ENCODE measurements around the gene FOLH1. TPM values are rescaled to one million over a fixed set of nuclear protein-coding genes. Genes with fewer than 3 reads are reported as not detected.
"Not testable (repeated sequence)": the region's sequence is repeated elsewhere in the genome, so short reads cannot be mapped to it uniquely, and the experiment has no call there.

FOLH1 gene
- total RNA-seq: not detected in 2 replicates

DNA sequence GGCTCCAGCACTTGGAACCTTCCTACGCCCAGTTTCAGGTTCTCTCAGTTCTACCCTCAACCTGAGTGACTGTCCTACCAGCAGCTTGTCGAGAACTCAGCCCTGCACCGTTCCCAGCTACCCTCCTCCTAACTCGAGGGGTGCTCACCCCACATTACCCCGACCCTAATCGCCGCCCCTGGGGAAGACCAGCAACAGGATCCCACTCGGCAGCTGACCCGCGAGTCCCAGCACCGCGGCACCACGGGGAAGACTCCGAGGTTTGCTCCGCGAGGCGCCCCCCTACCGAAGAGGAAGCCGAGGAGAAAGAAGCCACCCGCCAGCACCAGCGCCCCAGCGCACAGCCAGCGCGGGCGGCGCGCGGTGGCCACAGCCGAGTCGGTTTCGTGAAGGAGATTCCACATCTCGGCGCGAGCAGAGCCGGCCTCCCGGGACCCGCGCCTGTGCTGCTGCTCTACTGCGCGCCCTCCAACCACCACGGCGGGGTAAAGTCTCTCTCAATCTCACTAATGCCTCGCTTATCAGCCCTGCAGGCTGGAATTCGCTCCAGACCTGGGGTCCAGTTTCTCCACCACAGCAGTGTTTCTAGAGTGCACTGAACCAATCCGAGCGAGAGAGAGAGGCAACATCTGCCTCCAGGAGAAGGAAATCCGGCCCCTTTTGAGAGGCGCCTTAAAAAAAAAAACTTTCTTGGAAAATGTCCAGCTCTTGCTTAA lies at the start of gene FOLH1:
Gene FOLH1 (minus strand): TSS at position 597 of the 716 bp plus-strand sequence. CDS start 193 bp downstream, at position 404.
- intact Hi-C loops (cut with micrococcal nuclease): no loop called here

DNA sequence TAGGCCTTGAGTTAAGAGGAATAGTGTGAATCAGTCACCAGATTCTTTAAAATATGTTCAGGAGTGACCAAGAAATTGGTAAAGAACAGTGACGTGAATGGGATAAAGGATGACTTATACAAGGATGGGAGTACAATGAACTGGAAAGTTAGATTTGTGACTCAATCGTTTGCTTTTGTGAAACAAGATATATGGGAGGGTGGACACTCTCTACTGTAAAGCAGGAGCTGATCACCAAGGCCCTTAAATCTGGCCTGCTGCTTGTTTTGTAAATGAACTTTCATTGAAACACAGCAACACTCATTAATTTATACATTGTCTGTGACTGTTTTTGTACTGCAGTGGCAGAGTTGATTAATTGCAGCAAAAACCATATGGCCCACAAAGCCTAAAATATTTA lies 46.7 kb upstream of the FOLH1 start:
- intact Hi-C loops (cut with micrococcal nuclease): not testable (repeated sequence)

DNA sequence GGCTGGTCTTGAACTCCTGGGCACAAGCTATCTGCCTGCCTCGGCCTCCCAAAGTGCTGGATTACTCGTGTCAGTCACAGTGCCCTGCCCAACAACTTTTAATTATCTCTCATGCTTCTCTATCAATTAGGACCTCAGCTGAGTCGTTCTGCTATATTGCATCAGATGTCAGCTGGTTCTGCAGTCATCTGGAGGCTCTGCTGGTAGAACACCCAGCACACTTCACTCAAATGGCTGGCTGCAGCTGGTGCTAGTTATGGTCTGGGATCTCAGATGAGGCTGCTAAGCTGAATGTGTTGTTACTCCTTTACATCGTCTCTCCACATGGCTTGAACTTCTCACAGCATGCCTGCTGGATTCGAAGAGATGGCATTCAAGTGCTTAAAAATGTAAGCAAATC lies 42.8 kb upstream of the FOLH1 start:
- intact Hi-C loops (cut with micrococcal nuclease): not testable (repeated sequence)

DNA sequence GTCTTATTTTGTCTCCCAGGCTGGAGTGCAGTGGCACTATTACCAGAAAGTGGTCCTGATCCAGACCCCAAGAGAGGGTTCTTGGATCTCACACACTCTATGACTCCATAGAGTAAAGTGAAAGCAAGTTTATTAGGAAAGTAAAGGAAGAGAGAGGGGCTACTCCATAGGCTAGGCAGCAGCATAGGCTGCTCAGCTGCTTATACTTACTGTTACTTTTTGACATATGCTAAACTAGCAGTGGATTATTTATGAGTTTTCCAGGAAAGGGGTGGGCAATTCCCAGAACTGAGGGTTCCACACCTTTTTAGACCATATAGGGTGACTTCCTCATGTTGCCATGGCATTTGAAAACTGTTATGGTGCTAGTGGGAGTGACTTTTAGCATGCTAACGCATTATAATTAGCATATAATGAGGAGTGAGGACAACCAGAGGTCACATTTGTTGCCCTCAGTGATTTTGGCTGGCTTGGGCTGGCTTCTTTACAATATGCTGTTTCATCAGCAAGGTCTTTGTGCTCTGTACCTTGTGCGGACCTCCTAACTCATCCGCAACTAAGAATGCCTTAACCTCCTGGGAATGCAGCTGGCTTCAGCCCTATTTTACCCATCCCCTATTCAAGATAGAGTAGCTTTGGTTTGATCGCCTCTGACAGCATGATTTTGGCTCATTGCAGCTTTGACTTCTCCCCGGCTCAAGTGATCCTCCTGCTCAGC lies 42.2 kb upstream of the FOLH1 start:
- intact Hi-C loops (cut with micrococcal nuclease): not testable (repeated sequence)

DNA sequence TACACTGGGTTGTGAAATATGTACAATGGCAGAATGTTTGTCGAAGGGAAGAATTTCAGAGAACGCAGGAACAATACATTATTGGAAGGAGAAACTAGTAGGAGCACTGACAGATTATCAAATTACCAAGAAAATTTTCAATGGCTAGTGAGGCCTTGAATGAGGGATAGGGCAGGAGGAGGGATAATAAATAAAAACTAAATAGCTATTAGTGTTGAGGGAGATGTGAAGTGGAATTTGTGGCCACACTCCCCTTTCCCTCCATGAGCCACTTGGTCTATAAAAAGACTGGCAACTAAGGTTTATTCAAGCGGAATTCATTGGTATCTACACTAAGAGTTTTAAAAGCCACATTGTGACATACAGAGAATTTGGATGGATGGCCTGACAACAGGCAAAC lies 41.0 kb upstream of the FOLH1 start:
- intact Hi-C loops (cut with micrococcal nuclease): not testable (repeated sequence)

DNA sequence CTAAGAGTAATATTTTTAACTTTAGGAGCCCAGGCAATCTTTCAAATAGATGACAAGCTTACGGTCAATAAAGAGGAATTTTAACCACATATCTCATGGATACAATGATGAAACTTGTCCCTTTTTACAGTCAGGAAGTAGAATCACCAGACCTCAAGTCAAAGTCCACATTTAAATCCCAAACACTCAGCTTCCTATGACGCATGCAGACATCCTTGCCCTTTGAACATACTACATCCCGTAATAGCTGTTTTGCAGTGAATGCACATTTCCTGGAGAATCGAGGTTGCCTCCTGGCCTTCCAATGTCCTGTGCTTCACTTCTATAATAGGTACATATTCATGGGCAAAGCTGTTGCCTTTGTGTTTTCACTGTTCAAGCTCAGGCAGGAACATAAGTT lies 25.3 kb upstream of the FOLH1 start:
- intact Hi-C loops (cut with micrococcal nuclease): not testable (repeated sequence)

DNA sequence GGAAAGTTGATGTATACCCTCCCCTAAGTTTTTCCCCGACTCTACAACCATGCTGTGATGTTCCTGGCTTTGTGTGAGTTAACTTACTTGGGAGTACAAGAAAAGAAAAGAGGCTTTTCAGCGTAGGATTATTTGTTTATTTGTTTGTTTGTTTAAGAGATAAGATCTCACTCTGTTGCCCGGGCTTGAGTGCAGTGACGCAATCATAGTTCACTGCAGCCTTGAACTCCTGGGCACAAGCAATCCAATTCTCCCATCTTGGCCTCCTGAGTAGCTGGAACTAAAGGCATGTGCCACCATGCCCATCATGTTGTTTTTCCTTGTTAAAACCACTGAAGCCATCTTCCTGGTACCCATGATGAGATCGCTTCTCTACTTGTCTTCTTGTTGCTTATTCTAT lies 24.6 kb upstream of the FOLH1 start:
- intact Hi-C loops (cut with micrococcal nuclease): not testable (repeated sequence)

DNA sequence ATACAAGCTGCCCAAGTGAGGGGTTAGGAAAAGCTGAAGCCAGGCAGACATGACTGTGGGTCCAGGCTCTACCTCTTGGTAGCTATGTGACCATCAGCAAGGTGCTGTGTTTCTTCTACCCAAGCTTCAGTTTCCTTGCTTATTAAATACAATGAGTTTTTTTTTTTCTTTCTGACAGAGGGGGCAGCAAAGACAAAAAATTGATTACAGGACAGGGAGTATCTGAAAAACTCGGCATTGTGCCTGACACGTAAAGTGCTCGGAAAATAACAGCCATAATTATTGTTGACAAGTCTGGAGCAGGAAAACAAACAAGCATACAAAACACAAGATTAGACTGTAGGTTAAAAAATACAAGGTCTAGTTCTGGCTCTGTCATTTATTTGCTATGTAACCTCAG lies 23.3 kb upstream of the FOLH1 start:
- intact Hi-C loops (cut with micrococcal nuclease): not testable (repeated sequence)

DNA sequence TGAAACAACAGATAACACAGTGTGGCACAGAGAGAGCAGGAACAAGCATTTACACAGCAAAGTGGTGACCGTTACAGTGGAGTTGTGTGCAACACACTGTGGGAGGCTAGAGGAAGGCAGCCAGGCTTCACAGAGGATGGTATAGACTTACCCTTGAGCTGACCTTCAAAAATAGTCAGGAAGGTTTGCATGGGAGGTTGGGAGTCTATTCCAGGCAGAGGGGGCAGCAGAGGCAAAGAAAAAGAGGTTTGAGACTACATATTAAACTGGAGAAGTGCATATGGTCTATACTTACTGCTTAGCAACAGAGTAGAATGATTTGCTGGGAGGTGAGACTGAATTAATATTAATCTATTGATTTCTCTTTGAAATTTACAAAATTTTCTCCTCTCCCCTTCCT lies 22.1 kb upstream of the FOLH1 start:
- intact Hi-C loops (cut with micrococcal nuclease): not testable (repeated sequence)

DNA sequence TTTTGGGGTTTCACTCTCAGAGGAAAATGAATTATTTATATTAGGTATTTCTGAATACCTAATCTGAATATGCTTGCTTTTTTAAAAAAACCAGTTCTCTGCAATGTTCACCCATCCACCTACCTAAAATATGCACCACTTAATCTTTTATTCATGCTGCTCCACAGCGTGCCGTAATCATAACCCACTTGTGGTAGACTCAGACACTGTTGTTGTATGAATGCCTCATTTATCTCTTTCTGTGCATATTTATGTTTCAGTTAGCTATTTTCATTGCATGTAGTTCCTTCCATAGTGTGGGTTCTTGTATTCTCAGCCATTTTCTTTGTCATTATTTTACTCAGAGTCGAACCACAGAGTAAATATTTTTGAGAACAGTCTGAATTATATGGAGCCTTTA lies 21.6 kb upstream of the FOLH1 start:
- intact Hi-C loops (cut with micrococcal nuclease): not testable (repeated sequence)

DNA sequence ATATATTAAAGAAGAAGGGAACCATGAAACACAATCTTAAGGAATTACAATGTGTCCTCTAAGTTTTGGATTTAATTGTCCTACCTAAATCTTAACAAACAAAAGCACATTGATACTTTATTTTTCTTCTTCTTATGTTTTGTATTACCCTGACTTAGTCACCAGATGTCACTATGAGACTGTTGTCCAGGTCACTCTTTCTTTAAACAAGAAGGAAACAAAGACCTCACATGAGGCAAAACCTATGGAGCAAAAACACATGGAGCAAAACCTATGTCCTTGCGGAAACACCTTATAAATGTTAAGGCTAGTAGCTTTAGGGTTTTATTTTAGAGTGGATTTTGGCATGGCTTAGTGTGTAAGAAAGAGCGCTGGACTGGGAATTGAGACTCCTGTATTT lies 20.7 kb upstream of the FOLH1 start:
- intact Hi-C loops (cut with micrococcal nuclease): not testable (repeated sequence)

DNA sequence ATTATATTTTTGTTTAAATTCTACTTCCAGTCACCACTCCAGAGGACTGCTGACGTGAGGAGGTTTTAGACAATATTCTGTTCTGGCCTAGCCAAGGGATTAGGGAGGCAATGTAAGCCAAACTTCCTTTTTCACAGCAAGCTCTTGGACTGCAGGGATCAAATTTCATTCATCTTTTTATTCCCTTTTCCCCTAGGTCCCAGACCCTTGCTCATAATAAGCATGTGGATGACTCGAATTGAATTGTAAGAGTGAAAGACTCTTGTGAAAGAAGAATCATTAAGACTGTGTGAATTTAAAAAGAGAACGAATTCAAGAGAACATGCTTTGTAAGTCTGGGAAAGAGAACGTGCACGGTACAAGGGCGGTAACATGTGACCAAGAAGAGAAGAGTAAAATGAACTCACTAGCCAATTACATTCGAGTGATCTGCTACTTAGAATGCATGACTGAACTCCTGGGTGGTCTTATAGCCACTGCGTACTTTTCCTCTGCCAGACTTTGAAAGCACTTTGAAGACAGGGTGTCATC lies 16.9 kb upstream of the FOLH1 start:
- intact Hi-C loops (cut with micrococcal nuclease): not testable (repeated sequence)

DNA sequence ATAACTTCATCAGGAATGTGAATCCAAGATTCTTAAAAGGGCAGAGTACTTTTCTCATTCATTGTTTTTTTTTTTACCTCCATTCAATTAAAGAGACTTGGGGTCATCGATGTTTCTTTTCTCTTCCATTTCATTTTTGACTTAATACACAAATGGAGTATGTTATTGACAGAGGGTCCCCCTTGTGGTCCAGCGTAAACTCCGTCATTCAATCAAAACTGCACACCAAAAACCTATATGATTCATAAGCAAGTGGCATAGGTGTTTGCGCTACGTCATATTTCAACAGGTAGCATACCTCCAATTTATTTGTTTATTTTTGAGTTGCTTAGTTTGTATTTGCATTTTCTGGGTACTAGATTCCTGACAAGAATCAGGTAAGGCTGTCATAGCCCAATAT lies 12.7 kb upstream of the FOLH1 start:
- intact Hi-C loops (cut with micrococcal nuclease): no loop called here

DNA sequence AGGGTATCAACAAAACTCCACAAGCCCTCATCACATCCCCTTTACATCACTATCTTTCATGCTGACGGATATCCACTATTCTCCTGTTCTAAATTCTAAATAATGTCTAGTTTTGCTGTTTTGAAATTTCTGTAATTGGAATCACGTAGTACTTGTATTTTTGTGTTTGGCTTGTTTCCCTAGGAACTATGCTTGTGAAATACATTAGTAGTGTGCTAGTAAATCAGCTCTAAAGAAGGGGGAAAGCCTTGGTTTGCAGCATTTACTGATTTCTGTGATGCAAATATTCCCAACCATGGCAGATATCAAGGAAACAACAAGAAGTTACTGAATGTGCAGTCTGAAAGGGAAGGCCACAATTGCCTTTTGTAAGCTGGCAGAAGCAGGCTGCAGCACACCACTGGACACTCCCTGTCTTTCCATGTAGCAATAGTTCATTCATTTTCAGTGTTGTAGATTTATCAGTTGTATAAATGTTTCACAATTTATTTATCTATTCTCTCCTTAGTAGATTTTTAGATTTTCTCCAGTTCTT lies 4.7 kb upstream of the FOLH1 start:
- intact Hi-C loops (cut with micrococcal nuclease): no loop called here

DNA sequence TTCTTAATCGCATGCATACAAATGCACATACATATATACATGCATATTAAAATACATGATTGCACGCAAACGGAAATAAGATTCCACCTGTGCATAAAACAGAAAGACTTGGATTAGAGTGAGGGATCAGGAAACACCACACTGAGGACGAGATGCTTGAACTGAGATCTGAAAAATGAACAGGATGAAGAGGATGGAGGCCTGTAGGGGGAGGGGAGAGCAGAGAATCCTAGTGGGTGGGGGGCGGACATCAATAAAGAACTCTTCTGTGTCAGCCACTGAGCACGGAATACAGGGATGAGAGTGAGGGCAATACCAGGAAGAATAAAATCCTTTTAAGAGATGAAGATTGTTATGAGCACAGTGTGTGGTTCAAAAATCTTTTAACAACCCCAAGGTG lies 1.4 kb downstream of the FOLH1 start:
- intact Hi-C loops (cut with micrococcal nuclease): not testable (repeated sequence)

DNA sequence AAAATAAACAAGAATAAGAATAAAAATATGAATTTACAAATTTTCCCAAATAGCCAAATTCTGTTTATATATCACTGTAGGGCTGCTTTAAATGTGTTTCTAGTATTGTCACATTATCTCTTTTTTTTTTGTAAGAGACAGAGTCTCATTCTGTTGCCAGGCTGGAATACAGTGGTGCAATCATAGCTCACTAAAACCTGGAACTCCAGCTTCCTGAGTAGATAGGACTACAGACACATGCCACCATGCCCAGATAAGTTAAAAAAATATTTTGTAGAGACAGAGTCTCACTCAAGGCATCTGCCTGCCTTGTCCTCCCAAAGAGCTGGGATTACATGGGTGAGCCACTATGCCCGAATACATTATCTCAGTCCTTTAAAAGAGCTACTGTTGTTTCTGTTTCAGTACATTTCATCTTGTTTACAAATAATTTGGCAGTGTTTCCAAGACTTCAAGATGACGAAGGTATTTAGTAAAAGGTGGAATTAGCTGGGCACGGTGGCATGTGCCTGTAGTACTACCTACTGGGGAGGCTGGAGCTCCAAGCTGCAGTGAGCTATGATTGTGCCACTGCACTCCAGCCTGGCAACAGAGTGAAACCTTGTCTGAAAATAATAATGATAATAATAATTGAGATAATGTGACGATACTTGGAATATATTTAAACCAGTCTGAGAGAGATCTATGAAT lies 6.0 kb downstream of the FOLH1 start:
- intact Hi-C loops (cut with micrococcal nuclease): no loop called here

DNA sequence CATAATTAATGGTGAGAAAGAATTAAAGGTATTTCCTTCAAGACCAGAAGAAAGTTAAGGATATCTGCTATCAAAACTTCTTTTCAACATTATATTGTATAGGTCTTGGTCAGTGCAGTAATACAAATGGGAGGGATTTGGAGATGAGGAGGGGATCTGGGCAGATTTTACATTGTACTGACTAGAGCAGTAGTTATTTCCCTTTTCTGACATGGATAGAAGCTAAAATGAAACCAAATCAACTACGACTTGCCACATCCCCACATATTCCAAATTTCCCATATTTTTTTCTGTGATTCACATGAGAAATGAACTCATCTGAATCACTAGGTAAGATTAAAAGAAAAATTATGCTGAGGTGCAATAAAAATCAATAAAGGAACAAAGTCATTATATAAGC lies 11.6 kb downstream of the FOLH1 start:
- intact Hi-C loops (cut with micrococcal nuclease): not testable (repeated sequence)

DNA sequence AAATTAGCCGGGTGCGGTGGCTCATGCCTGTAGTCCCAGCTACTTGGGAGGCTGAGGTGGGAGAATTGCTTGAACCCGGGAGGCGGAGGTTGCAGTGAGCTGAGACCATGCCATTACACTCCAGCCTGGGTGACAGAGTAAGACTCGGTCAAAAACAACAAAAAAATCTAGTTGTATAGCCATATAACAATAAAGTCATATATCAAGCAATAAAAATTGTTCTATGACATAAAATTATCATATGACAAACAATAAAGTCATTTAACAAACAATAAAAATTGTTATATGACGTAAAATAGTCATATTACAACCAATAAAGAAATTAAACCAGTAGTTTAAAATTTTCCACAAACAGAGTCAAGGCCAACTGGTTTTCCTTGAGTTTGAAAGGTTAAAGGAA lies 12.4 kb downstream of the FOLH1 start:
- intact Hi-C loops (cut with micrococcal nuclease): not testable (repeated sequence)

DNA sequence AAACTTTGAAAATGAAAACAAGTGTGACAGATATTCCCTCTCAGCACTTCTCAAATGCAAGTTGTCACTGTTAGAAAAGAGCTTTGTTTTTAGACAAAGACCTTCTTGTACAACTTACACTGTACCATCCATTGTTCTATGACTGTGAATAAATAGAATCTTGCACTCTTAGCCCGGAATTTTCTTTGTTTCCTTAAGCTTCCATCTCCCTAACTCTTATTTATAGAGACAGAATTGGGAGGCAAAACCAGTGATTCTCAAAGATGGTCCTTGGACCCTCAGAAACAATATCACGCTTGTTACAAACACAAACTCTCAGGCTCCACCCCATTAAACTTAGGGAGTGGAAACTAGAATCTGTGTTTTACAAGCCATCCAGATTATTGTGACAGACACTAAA lies 18.1 kb downstream of the FOLH1 start:
- intact Hi-C loops (cut with micrococcal nuclease): not testable (repeated sequence)

DNA sequence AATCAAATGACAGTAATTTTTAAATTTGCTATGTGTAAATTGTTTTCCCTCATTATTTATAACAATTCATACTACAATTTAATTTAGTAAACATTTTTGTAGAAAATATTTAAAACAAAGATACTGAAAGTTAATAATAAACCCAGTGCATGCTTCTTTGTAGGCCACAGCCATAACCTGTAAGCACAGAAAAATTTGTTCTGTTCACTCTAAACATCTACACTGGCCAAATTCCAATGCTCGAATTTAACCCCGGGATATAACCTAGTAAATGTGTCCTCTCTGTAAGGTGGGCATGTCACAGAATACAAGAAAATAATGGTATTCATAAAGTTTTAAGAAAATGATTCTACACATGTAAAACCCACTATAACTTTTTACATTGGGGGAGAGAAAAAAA lies 22.2 kb downstream of the FOLH1 start:
- intact Hi-C loops (cut with micrococcal nuclease): not testable (repeated sequence)

DNA sequence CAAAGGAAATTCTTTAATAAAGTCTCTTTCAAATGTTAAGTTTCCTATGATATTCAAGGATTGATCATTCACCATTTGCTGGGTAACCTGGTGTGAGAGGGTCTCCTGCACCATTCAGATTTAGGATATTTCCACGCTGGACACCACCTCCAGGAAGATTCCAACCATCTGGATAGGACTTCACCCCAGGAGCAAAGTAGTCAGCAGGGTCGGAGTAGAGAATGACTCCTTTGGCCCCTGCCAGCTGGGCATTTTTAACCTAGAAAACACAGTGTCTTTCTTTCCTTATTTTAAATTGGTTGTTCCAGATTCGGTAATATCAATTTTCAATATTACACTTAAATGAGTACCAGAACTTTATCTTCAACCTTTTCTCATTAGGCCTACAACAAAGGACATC lies 22.8 kb downstream of the FOLH1 start:
- intact Hi-C loops (cut with micrococcal nuclease): not testable (repeated sequence)

DNA sequence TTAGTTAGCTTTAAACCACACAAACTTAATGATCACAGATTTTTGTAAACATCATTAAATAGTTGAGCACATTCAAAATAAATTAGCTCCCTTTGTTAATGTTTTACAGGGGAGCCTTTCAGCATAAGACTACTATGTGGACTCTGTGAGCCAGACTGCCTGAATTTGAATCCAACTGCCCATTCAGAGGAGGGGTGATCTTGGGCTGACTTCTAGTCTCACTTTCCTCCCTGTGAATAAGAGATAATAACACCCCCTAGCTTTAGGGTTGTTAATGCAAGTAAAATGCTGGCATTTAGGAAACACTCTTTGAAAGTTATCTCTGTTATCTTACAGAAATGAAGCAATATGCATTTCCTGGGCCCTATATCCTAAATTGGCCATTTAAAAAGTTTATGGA lies 23.6 kb downstream of the FOLH1 start:
- intact Hi-C loops (cut with micrococcal nuclease): not testable (repeated sequence)
